ENCODE data around the gene TCP11. TPM values are rescaled to one million over a fixed set of nuclear protein-coding genes. Genes with fewer than 3 reads are reported as not detected.

TCP11 gene
- total and polyA plus RNA-seq, 2 donors (not counting 1 experiment from before 2014, with no cell fraction given) = not detected

DNA sequence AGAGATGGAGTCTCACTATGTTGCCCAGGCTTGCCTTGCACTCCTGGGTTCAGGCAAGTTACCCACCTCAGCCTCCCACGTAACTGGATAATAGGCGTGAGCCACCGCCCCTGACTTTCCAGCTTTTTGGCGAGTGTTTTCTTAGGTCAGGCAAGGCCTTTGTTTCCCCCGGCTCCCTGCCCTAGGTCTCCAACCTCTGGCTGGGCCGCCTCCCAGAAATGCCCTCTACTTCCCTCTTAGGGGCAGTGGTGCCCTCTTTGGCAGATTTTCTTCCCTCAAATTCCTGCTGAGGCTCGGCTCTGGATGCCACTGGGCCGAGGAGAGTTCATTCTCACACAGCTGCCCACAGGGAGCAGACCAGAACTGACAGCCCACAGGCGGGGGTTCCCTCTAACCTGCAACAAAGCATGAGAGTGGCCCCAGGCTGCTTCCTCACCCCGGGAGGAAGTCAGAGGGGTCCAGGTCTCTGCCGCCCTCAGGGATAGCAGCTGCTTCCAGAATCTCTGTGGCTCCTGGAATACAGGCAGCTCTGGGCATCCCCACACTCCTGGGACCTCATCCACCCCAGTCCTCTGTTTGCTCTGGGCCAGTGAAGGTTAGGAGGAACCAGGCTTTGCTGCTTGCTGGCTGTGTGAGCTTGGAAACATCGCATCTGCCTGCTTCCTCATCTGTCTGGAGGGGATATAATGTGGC lies 56.5 kb downstream of the TCP11 start:
- DNase-seq (no peak), ATAC-seq (ENCODE audit: low read depth) (no peak)
- H3K9ac ChIP-seq (ENCODE audit: low read length) = no peak overlapping the region
- no peaks in the 10 kb centered on the region for H3K4me1 Mint-ChIP-seq
- H3K79me2 ChIP-seq (ENCODE audit: control insufficient read depth, insufficient read depth, low read length) = no peaks in the 10 kb centered on the region
- no peak for TF ChIP-seq EZH2 (IDR thresholded peaks at IDR 0.05; ENCODE audit: borderline replicate concordance, insufficient read depth, low read depth, low read length, poor library complexity, severe bottlenecking)
- TF ChIP-seq, protein P1, sequence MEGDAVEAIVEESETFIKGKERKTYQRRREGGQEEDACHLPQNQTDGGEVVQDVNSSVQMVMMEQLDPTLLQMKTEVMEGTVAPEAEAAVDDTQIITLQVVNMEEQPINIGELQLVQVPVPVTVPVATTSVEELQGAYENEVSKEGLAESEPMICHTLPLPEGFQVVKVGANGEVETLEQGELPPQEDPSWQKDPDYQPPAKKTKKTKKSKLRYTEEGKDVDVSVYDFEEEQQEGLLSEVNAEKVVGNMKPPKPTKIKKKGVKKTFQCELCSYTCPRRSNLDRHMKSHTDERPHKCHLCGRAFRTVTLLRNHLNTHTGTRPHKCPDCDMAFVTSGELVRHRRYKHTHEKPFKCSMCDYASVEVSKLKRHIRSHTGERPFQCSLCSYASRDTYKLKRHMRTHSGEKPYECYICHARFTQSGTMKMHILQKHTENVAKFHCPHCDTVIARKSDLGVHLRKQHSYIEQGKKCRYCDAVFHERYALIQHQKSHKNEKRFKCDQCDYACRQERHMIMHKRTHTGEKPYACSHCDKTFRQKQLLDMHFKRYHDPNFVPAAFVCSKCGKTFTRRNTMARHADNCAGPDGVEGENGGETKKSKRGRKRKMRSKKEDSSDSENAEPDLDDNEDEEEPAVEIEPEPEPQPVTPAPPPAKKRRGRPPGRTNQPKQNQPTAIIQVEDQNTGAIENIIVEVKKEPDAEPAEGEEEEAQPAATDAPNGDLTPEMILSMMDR (IDR thresholded peaks at IDR 0.05) = no peak
- H3K27me3 Mint-ChIP-seq = no peaks in the 10 kb centered on the region
- H3K4me3 Mint-ChIP-seq = no peak overlapping the region
- WGBS (ENCODE audit: insufficient coverage) = 94% methylated on average over 10 of the region's 12 CpGs
- H3K27me3 ChIP-seq (replicated peaks in 1 of 4; ENCODE audit: control extremely low read depth in 1 of 4, control insufficient read depth in 3 of 4, insufficient read depth in 4 of 4, low read length in 3 of 4) = no peaks in the 10 kb centered on the region
- H3K27ac ChIP-seq (ENCODE audit: low read length in 2 of 2) = no peak overlapping the region
- no peak overlapping the region for H3K4me2 ChIP-seq (replicated peaks; ENCODE audit: low read depth, low read length, poor library complexity, severe bottlenecking)
- intact Hi-C loops (cut with micrococcal nuclease) = no loop called here
- H3K9me3 Mint-ChIP-seq (ENCODE audit: insufficient read depth) = no peaks in the 10 kb centered on the region
- ChIA-PET CTCF (no interaction called here), POLR2A (no interaction called here)
- H3K4me1 ChIP-seq (ENCODE audit: control insufficient read depth in 2 of 2, insufficient read depth in 2 of 2, low read length in 2 of 2) = no peaks in the 10 kb centered on the region
- peaks cover 0 to 33% of the 10 kb centered on the region in 2 experiments for H3K36me3 ChIP-seq (replicated peaks in 1 of 2; ENCODE audit: control extremely low read depth in 1 of 2, control insufficient read depth in 1 of 2, extremely low read depth in 1 of 2, insufficient read depth in 2 of 2, low read length in 1 of 2)
- no peaks in the 10 kb centered on the region for H4K20me1 ChIP-seq (ENCODE audit: control insufficient read depth, insufficient read depth, low read length, poor library complexity, severe bottlenecking)
- no peak overlapping the region for H3K27ac Mint-ChIP-seq
- H3K4me3 ChIP-seq (ENCODE audit: control extremely low read depth in 1 of 5, extremely low read depth in 1 of 5, insufficient read depth in 1 of 5, low read depth in 2 of 5, low read length in 4 of 5) = no peak overlapping the region
- no peak overlapping the region for H2AFZ ChIP-seq (ENCODE audit: insufficient read depth, low read depth, low read length, poor library complexity, severe bottlenecking)
- no peaks in the 10 kb centered on the region for H3K9me3 ChIP-seq (ENCODE audit: control extremely low read depth in 1 of 3, control insufficient read depth in 2 of 3, insufficient read depth in 1 of 3, low read length in 2 of 3)

DNA sequence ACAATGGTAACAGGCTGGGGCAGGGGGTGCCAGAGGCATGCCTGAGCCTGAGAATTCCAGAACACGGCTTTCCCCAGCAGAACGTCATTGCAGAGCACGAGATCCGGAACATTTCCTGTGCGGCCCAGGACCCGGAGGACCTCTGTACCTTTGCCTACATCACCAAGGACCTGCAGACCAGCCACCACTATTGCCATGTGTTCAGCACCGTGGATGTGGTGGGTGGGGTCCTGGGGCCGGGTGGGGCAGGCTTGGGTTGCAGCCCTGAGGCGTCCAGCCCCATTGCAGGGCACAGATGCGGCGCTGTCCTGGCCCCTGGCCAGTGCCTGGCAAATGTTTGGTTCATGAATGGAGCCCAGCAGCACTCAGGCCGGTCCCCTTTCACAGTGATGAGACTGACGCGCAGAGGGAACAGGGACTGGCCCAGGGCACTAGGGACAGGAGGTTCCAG lies 57.1 kb downstream of the TCP11 start:
- TF ChIP-seq EZH2 (IDR thresholded peaks at IDR 0.05; ENCODE audit: borderline replicate concordance, insufficient read depth, low read depth, low read length, poor library complexity, severe bottlenecking) = no peak
- TF ChIP-seq, protein P1 (IDR thresholded peaks at IDR 0.05) = no peak
- no peaks in the 10 kb centered on the region for H4K20me1 ChIP-seq (ENCODE audit: control insufficient read depth, insufficient read depth, low read length, poor library complexity, severe bottlenecking)
- ChIA-PET CTCF (no interaction called here), POLR2A (no interaction called here)
- DNase-seq (no peak), ATAC-seq (ENCODE audit: low read depth) (no peak)
- no peak overlapping the region for H3K4me2 ChIP-seq (replicated peaks; ENCODE audit: low read depth, low read length, poor library complexity, severe bottlenecking)
- no peaks in the 10 kb centered on the region for H3K27me3 ChIP-seq (replicated peaks in 1 of 4; ENCODE audit: control extremely low read depth in 1 of 4, control insufficient read depth in 3 of 4, insufficient read depth in 4 of 4, low read length in 3 of 4)
- Mint-ChIP-seq H3K27ac (no peak overlapping the region), H3K4me3 (no peak overlapping the region), H3K4me1 (no peaks in the 10 kb centered on the region), H3K9me3 (ENCODE audit: insufficient read depth) (no peaks in the 10 kb centered on the region), H3K27me3 (no peaks in the 10 kb centered on the region)
- intact Hi-C loops (cut with micrococcal nuclease) = no loop called here
- no peak overlapping the region for H3K4me3 ChIP-seq (ENCODE audit: control extremely low read depth in 1 of 5, extremely low read depth in 1 of 5, insufficient read depth in 1 of 5, low read depth in 2 of 5, low read length in 4 of 5)
- H2AFZ ChIP-seq (ENCODE audit: insufficient read depth, low read depth, low read length, poor library complexity, severe bottlenecking) = no peak overlapping the region
- H3K27ac ChIP-seq (ENCODE audit: low read length in 2 of 2) = no peak overlapping the region
- H3K4me1 ChIP-seq (ENCODE audit: control insufficient read depth in 2 of 2, insufficient read depth in 2 of 2, low read length in 2 of 2) = no peaks in the 10 kb centered on the region
- H3K79me2 ChIP-seq (ENCODE audit: control insufficient read depth, insufficient read depth, low read length) = no peaks in the 10 kb centered on the region
- H3K9me3 ChIP-seq (ENCODE audit: control extremely low read depth in 1 of 3, control insufficient read depth in 2 of 3, insufficient read depth in 1 of 3, low read length in 2 of 3) = no peaks in the 10 kb centered on the region
- WGBS (ENCODE audit: insufficient coverage) = over 99% methylated on average over 12 of the region's 14 CpGs
- peaks cover 0 to 31% of the 10 kb centered on the region in 2 experiments for H3K36me3 ChIP-seq (replicated peaks in 1 of 2; ENCODE audit: control extremely low read depth in 1 of 2, control insufficient read depth in 1 of 2, extremely low read depth in 1 of 2, insufficient read depth in 2 of 2, low read length in 1 of 2)
- no peak overlapping the region for H3K9ac ChIP-seq (ENCODE audit: low read length)

Measured in B cell (primary cell).